Natural killer cell (primary cell): Measurements from ENCODE around the gene KCNJ10. TPM values are rescaled to one million over a fixed set of nuclear protein-coding genes. Genes with fewer than 3 reads are reported as not detected.

Experiments used
- ATAC-seq, 3 donors: fragments of 150-1000 bp in 2 of 3; fragments of 200-7000 bp in 1 of 3; cut with Tn5 transposase; 1 replicate in 1 of 3; 2 replicates in 2 of 3; pipeline ENCODE4 v1.10.0; 2021; ENCODE audit warnings: mild to moderate bottlenecking in 2 of 3, moderate library complexity in 2 of 3
- DNase-seq, 2 donors: peaks; one replicate each; pipeline versions ENCODE4 v3.0.0 to v3.0.0-alpha.2; 2013 to 2021; ENCODE audit warnings: mixed read lengths in 1 of 2
- H3K27ac ChIP-seq: one replicate; pipeline ENCODE4 v1.5.1; 2013; ENCODE audit warnings: mild to moderate bottlenecking, low read length
- H3K27me3 ChIP-seq: one replicate; pipeline ENCODE4 v1.6.1; 2013; ENCODE audit warnings: low read length; ENCODE audit not compliant: control insufficient read depth, insufficient read depth
- H3K36me3 ChIP-seq: one replicate; pipeline ENCODE4 v1.6.1; 2013; ENCODE audit warnings: low read length; ENCODE audit not compliant: control insufficient read depth, insufficient read depth
- H3K4me1 ChIP-seq: one replicate; pipeline ENCODE4 v1.6.1; 2013; ENCODE audit warnings: low read length; ENCODE audit not compliant: control insufficient read depth, insufficient read depth
- H3K4me3 ChIP-seq: one replicate; pipeline ENCODE4 v1.5.1; 2013; ENCODE audit warnings: low read length
- H3K9me3 ChIP-seq: one replicate; pipeline ENCODE4 v1.6.1; 2013; ENCODE audit warnings: low read length; ENCODE audit not compliant: control insufficient read depth, insufficient read depth
- H3K27ac Mint-ChIP-seq, 2 donors: one replicate each; pipeline ENCODE4 v1.8.0; 2022; ENCODE audit warnings: mild to moderate bottlenecking in 2 of 2, mixed read lengths in 2 of 2, moderate library complexity in 1 of 2
- H3K27me3 Mint-ChIP-seq, 2 donors: one replicate each; pipeline ENCODE4 v1.8.0; 2022; ENCODE audit warnings: low read depth in 2 of 2, mixed read lengths in 2 of 2
- H3K36me3 Mint-ChIP-seq: one replicate; pipeline ENCODE4 v1.8.0; 2022; ENCODE audit warnings: mixed read lengths
- H3K4me1 Mint-ChIP-seq, 2 donors: one replicate each; pipeline ENCODE4 v1.8.0; 2022; ENCODE audit warnings: mixed read lengths in 2 of 2
- H3K4me3 Mint-ChIP-seq: one replicate; pipeline ENCODE4 v1.8.0; 2022; ENCODE audit warnings: mild to moderate bottlenecking, moderate library complexity, mixed read lengths
- H3K9me3 Mint-ChIP-seq, 2 donors: one replicate each; pipeline ENCODE4 v1.8.0; 2022; ENCODE audit warnings: mixed read lengths in 2 of 2
- WGBS: methylation state at CpG from one replicate; pipeline ENCODE4 v1.1.7; 2013; ENCODE audit warnings: missing lambda C conversion rate; ENCODE audit not compliant: insufficient coverage; 5-methylcytosine and 5-hydroxymethylcytosine counted together
- intact Hi-C: fragments of 100-400 bp; cut with micrococcal nuclease; formaldehyde crosslinking; loops from one replicate; pipeline ENCODE4 v1.14.2; 2022
- total RNA-seq, 4 donors: library from RNA; stranded (reverse); fragments of 120-200 nt in 1 of 4; gene quantifications; one replicate each; pipeline versions ENCODE4 v1.2.3 to v1.2.4, GENCODE V29; 2013 to 2022
- TF ChIP-seq, protein P1 (sequence below): fragments of 200-600 bp; IDR thresholded peaks from one replicate; pipeline ENCODE4 v1.8.0; 2022; ENCODE audit warnings: antibody characterized with exemption

KCNJ10 gene
- total RNA-seq = not detected
- total RNA-seq (2013) = 0.09 TPM

DNA sequence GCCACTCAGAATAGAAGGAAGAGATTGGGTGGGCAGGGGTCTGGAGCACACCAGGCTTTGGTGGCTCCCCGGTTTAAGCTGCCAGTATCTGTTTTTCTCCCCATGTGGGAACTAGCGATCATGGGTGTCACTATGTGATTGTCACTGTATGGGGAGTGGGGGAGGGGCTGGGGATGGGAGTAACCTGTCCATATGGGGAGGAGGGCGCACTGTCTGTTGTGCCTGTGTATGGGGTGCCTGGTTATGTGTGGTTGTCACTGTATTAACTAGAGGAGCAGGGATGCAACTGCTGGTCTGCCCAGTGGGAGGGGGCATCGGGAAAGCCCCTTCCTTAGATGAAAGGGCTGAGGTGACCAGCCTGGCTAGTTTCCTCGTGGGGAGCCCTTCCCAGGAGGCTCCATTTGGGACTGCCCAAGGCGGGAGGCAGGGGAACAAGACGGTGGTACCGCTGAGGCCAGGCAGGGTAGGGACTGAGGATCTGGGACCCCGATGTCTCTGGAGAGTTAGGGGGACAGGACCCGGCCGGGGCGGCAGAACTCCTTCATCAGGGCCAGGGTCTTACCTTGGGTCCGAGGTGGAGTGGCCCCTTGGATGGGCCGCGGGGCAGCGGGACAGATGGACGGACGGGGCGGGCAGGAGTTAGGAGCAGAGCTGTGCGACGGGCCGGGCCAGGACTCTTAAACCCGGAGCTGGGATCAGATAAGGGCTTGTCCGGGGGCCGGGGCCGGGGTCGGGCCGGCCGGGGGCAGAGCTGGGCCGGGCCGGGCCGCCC, at the start of gene KCNJ10:
Gene KCNJ10, minus strand, starts transcription at position 701 of the 772 bp plus-strand sequence. CDS start 27,628 bp downstream, outside the sequence.
- Mint-ChIP-seq H3K4me3 (peak within 1 kb of the TSS; percentile 86), H3K4me1 (peaks cover 6 to 21% of the 10 kb centered on the region in 2 donors), H3K9me3 (no peaks in the 10 kb centered on the region), H3K27ac (peak within 1 kb of the TSS in 1 of 2 donors; percentile 80), H3K27me3 (peaks cover 6 to 34% of the 10 kb centered on the region in 2 donors), H3K36me3 (no peaks in the 10 kb centered on the region)
- peaks cover 14% of the 10 kb centered on the region for H3K4me1 ChIP-seq
- no peak within 1 kb of the TSS for H3K27ac ChIP-seq
- peaks cover 18% of the 10 kb centered on the region for H3K27me3 ChIP-seq
- 15% methylated on average over 32 of the region's 32 CpGs for WGBS
- no peaks in the 10 kb centered on the region for H3K36me3 ChIP-seq
- DNase-seq (no peak), ATAC-seq (no peak)
- TF ChIP-seq, protein P1, sequence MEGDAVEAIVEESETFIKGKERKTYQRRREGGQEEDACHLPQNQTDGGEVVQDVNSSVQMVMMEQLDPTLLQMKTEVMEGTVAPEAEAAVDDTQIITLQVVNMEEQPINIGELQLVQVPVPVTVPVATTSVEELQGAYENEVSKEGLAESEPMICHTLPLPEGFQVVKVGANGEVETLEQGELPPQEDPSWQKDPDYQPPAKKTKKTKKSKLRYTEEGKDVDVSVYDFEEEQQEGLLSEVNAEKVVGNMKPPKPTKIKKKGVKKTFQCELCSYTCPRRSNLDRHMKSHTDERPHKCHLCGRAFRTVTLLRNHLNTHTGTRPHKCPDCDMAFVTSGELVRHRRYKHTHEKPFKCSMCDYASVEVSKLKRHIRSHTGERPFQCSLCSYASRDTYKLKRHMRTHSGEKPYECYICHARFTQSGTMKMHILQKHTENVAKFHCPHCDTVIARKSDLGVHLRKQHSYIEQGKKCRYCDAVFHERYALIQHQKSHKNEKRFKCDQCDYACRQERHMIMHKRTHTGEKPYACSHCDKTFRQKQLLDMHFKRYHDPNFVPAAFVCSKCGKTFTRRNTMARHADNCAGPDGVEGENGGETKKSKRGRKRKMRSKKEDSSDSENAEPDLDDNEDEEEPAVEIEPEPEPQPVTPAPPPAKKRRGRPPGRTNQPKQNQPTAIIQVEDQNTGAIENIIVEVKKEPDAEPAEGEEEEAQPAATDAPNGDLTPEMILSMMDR = no peak
- peak within 1 kb of the TSS; percentile 45 for H3K4me3 ChIP-seq
- no peaks in the 10 kb centered on the region for H3K9me3 ChIP-seq
- intact Hi-C loops = no loop called here

GRCh38 chr1:160118928-160119327, 49.0 kb upstream of the KCNJ10 start:
- intact Hi-C loops = no loop called here
- no peaks in the 10 kb centered on the region for H3K9me3 ChIP-seq

GRCh38 chr1:160117709-160118183, 47.8 kb upstream of the KCNJ10 start:
- no peak for DNase-seq
- H3K27ac ChIP-seq = no peak overlapping the region
- WGBS = 86% methylated on average over 7 of the region's 8 CpGs
- no peak overlapping the region for H3K4me3 ChIP-seq
- Mint-ChIP-seq H3K27ac (no peak overlapping the region), H3K36me3 (no peaks in the 10 kb centered on the region), H3K4me1 (no peaks in the 10 kb centered on the region), H3K9me3 (no peaks in the 10 kb centered on the region), H3K4me3 (no peak overlapping the region), H3K27me3 (peaks cover 0 to 18% of the 10 kb centered on the region in 2 donors)
- H3K9me3 ChIP-seq = no peaks in the 10 kb centered on the region
- ATAC-seq = no peak
- intact Hi-C loops = no loop called here
- H3K27me3 ChIP-seq = no peaks in the 10 kb centered on the region
- H3K4me1 ChIP-seq = no peaks in the 10 kb centered on the region
- TF ChIP-seq, protein P1 = no peak
- H3K36me3 ChIP-seq = no peaks in the 10 kb centered on the region

More at GRCh38 chr1:160118928-160119327, 49.0 kb upstream of the KCNJ10 start:
- H3K9me3 Mint-ChIP-seq = no peaks in the 10 kb centered on the region
- 93% methylated on average over 2 of the region's 3 CpGs for WGBS
- no peak overlapping the region for H3K4me3 ChIP-seq
- peaks cover 0 to 17% of the 10 kb centered on the region in 2 donors for H3K27me3 Mint-ChIP-seq
- H3K4me1 ChIP-seq = no peaks in the 10 kb centered on the region
- no peak overlapping the region for H3K27ac ChIP-seq
- ATAC-seq = no peak
- H3K27ac Mint-ChIP-seq = no peak overlapping the region
- no peak for DNase-seq
- no peaks in the 10 kb centered on the region for H3K4me1 Mint-ChIP-seq
- no peaks in the 10 kb centered on the region for H3K27me3 ChIP-seq
- no peak overlapping the region for H3K4me3 Mint-ChIP-seq
- TF ChIP-seq, protein P1 = no peak
- H3K36me3 ChIP-seq = no peaks in the 10 kb centered on the region
- H3K36me3 Mint-ChIP-seq = no peaks in the 10 kb centered on the region
